ENCODE data around the gene GLDC. TPM values are rescaled to one million over a fixed set of nuclear protein-coding genes. Genes with fewer than 3 reads are reported as not detected.

The GLDC gene
- total and polyA plus RNA-seq, 12 donors: 0.03 TPM; not detected in 11

GRCh38 chr9:6600426-6600825, 45.1 kb downstream of the GLDC start:
- intact Hi-C loops (cut with DNase I): no loop called here
- Histone ChIP-seq H3K27ac (no peak overlapping the region), H3K4me1 (no peaks in the 10 kb centered on the region), H3K36me3 (no peaks in the 10 kb centered on the region), H3K4me3 (no peak overlapping the region), H3K9me3 (no peaks in the 10 kb centered on the region), H3K27me3 (no peaks in the 10 kb centered on the region)
- DNase-seq: no peak
- no peak for TF ChIP-seq CTCF (IDR thresholded peaks at IDR 0.05)
- no peak for ATAC-seq
- 93 to 99% methylated on average over 4 of the region's 4 CpGs for WGBS, 2 donors

GRCh38 chr9:6600006-6600405, 45.5 kb downstream of the GLDC start:
- no peak for ATAC-seq
- H3K4me3 ChIP-seq: no peak overlapping the region
- WGBS, 2 donors: 84 to 89% methylated on average over 5 of the region's 5 CpGs

GRCh38 chr9:6598249-6598725, 47.2 kb downstream of the GLDC start:
- Histone ChIP-seq H3K4me1 (no peaks in the 10 kb centered on the region), H3K36me3 (no peaks in the 10 kb centered on the region), H3K4me3 (no peak overlapping the region), H3K9me3 (no peaks in the 10 kb centered on the region), H3K27me3 (no peaks in the 10 kb centered on the region), H3K27ac (no peak overlapping the region)
- intact Hi-C loops (cut with DNase I): no loop called here
- TF ChIP-seq CTCF (IDR thresholded peaks at IDR 0.05): no peak
- 71 to 82% methylated on average over 4 of the region's 4 CpGs for WGBS, 2 donors
- no peak for DNase-seq
- ATAC-seq: no peak

More at GRCh38 chr9:6600006-6600405, 45.5 kb downstream of the GLDC start:
- intact Hi-C loops (cut with DNase I): no loop called here
- DNase-seq: no peak
- Histone ChIP-seq H3K27me3 (no peaks in the 10 kb centered on the region), H3K36me3 (no peaks in the 10 kb centered on the region), H3K4me1 (no peaks in the 10 kb centered on the region), H3K27ac (no peak overlapping the region), H3K9me3 (no peaks in the 10 kb centered on the region)
- no peak for TF ChIP-seq CTCF (IDR thresholded peaks at IDR 0.05)

- Histone ChIP-seq H3K4me3 (no peak overlapping the region), H3K27me3 (peaks cover 0 to 4% (median 0%) of the 10 kb centered on the region in 7 donors), H3K36me3 (no peaks in the 10 kb centered on the region), H3K4me1 (no peaks in the 10 kb centered on the region), H3K9me3 (no peaks in the 10 kb centered on the region), H3K27ac (no peak overlapping the region)
- DNase-seq (no peak), ATAC-seq (no peak)
- TF ChIP-seq CTCF (IDR thresholded peaks at IDR 0.05): no peak
- intact Hi-C loops (cut with DNase I): no loop called here
- WGBS, 2 donors: 88 to 93% methylated on average over 4 of the region's 4 CpGs
These were observed 52.7 kb downstream of the GLDC start for GRCh38 chr9:6592791-6593190.
